GM12892 (cell line): Measurements from ENCODE around the gene ZBTB8B.

Source experiments
- POLR2A ChIP-seq: IDR thresholded peaks from 2 replicates; pipeline ENCODE4 v1.6.1; 2011; ENCODE audit warnings: low read depth, low read length, control low read depth
- POLR2AphosphoS5 ChIP-seq: IDR thresholded peaks from 2 replicates; pipeline ENCODE4 v1.6.1; 2011; ENCODE audit warnings: low read depth, low read length, control low read depth
- TAF1 ChIP-seq: IDR thresholded peaks from 2 replicates; pipeline ENCODE4 v1.6.1; 2011; ENCODE audit warnings: low read depth, mild to moderate bottlenecking, control low read depth, low read length, borderline replicate concordance

GRCh38 chr1:32447469-32448185 is 17.2 kb upstream of the ZBTB8B start:
- no peak for TF ChIP-seq POLR2AphosphoS5
- TF ChIP-seq POLR2A: no peak
- no peak for TF ChIP-seq TAF1
